Vagina (tissue), 2 donors: Measurements from ENCODE around the gene PHF20.

Source experiments
- POLR2AphosphoS5 ChIP-seq, 2 donors: sonication (generic); formaldehyde crosslinking; IDR thresholded peaks; one replicate each; pipeline ENCODE4 v1.9.0; 2017; ENCODE audit warnings: antibody characterized with exemption in 2 of 2, mild to moderate bottlenecking in 2 of 2, low read depth in 1 of 2; ENCODE audit not compliant: insufficient read depth in 1 of 2
- TF ChIP-seq, protein P1 (sequence below), 3 experiments: fragments of 450-650 bp in 2 of 3; fragments of 200-600 bp in 1 of 3; sonication (generic) in 1 of 3; IDR thresholded peaks; one replicate each; pipeline ENCODE4 v1.5.1; 2017 to 2019; ENCODE audit warnings: antibody characterized with exemption in 3 of 3, mild to moderate bottlenecking in 2 of 3, moderate library complexity in 2 of 3

GRCh38 chr20:35912881-35913280 is 141.1 kb downstream of the PHF20 start:
- TF ChIP-seq, protein P1, sequence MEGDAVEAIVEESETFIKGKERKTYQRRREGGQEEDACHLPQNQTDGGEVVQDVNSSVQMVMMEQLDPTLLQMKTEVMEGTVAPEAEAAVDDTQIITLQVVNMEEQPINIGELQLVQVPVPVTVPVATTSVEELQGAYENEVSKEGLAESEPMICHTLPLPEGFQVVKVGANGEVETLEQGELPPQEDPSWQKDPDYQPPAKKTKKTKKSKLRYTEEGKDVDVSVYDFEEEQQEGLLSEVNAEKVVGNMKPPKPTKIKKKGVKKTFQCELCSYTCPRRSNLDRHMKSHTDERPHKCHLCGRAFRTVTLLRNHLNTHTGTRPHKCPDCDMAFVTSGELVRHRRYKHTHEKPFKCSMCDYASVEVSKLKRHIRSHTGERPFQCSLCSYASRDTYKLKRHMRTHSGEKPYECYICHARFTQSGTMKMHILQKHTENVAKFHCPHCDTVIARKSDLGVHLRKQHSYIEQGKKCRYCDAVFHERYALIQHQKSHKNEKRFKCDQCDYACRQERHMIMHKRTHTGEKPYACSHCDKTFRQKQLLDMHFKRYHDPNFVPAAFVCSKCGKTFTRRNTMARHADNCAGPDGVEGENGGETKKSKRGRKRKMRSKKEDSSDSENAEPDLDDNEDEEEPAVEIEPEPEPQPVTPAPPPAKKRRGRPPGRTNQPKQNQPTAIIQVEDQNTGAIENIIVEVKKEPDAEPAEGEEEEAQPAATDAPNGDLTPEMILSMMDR (IDR thresholded peaks at IDR 0.05): no peak
- no peak for TF ChIP-seq POLR2AphosphoS5 (IDR thresholded peaks at IDR 0.05; ENCODE audit: insufficient read depth in 1 of 2, low read depth in 1 of 2)
